HG03196 (cell line): ENCODE measurements around the gene SRBD1.

Experiments used
- ATAC-seq: cut with Tn5 transposase; IDR thresholded peaks from one replicate; pipeline ENCODE4 v1.9.1; 2021; ENCODE audit not compliant: unreplicated experiment

The SRBD1 gene, protein sequence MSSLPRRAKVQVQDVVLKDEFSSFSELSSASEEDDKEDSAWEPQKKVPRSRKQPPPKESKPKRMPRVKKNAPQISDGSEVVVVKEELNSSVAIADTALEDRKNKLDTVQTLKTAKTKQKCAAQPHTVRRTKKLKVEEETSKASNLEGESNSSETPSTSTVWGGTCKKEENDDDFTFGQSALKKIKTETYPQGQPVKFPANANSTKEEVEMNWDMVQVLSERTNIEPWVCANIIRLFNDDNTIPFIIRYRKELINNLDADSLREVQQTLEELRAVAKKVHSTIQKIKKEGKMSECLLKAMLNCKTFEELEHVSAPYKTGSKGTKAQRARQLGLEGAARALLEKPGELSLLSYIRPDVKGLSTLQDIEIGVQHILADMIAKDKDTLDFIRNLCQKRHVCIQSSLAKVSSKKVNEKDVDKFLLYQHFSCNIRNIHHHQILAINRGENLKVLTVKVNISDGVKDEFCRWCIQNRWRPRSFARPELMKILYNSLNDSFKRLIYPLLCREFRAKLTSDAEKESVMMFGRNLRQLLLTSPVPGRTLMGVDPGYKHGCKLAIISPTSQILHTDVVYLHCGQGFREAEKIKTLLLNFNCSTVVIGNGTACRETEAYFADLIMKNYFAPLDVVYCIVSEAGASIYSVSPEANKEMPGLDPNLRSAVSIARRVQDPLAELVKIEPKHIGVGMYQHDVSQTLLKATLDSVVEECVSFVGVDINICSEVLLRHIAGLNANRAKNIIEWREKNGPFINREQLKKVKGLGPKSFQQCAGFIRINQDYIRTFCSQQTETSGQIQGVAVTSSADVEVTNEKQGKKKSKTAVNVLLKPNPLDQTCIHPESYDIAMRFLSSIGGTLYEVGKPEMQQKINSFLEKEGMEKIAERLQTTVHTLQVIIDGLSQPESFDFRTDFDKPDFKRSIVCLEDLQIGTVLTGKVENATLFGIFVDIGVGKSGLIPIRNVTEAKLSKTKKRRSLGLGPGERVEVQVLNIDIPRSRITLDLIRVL

DNA sequence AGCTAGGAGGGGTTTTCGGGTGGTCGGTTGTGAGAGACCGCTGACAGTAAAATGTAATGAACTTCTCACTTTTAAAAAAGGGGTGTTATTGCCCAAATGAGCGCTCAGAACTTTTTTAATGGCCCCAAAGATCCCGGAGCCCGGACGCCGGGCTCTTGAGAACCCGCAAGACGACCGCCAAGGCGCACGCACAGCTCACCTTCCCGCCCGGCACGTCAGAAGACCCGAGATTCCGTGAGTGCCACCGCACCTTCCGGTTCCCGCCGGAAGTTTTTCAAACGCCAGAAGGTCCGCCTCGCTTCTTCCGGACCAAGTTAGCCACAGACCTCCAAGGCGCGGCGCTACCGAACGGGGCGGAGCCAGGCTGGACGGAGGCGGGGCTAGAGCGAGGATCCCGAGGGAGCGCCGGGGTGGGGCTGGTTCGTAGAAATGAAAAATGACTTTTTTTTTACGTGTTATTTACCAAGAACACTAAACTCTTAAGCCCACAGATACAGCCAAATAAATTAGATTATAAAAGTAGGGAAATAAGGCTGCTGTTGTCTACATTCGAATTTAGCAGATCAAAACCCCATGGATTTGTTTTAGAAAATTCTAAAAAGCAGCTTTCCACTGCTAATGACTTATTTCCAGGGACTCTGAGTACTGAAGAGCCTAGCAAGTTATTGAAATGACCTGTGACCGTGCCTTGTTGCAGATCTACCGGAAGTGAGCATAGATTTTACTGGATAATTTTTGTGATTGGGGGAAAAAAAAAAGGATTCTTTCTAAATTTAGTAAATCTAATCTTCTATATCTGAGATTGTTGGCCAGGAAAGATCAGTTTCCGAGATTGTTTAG is at the start of gene SRBD1:
Gene SRBD1 (minus strand): TSS at position 248 of the 840 bp plus-strand sequence. CDS start 5,826 bp downstream, outside the sequence.
- peak; percentile 89 for ATAC-seq

DNA sequence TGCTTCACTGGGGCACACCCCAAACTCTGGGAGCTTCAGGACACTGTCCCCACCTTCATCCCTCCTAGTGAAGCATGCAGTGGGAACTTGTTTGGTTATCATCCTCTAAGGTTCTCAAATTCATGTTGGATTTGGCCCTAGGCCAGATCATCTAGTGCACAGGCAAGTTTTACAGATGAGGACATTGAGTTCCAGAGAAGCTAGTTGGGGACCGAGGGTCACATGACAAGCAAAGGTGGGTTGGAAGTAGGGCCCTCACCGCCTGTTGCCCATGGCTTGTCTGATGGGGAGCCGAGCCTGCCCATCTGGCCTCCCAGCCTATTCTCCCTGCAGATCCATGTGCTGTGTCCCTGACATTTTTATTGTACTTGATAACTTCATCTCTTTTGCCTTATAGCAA is 43.2 kb upstream of the SRBD1 start:
- ATAC-seq = no peak

DNA sequence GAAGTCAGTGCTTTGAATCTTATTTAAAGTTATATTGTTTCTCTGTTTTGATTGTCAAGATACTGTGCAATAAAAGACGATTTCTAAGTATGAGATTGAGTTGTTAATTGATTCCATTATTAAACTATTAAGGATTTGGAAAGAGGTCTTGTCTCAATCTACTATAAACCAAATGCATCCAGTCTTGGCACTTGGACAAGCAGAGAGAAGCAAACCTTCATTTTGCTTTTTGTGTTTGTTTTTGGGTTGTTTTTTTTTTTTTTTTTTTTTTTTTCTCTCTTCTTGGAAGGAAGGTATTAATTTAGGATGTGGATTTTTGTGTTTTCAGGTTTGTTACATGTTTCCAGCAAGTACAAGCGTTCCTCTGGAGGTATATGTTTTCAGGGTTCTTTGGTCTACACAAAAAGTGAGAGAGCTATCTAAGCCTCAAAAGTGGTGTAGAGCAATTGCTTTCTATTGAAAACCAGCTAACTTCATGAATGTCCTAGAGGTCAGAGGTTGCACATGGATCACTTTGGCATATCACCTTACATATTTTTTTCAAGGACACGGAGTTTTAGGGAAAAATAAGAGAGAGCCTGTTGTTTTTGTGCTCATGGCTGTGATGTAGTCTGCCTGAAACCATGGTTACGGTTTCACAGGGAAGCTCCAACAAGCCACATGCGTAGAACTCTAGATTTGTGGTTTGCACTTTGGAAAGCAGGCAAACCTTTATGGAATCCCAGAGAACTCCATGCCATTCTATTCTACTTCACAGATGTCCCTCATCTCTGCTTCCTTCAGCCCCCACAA is 42.3 kb upstream of the SRBD1 start:
- no peak for ATAC-seq

DNA sequence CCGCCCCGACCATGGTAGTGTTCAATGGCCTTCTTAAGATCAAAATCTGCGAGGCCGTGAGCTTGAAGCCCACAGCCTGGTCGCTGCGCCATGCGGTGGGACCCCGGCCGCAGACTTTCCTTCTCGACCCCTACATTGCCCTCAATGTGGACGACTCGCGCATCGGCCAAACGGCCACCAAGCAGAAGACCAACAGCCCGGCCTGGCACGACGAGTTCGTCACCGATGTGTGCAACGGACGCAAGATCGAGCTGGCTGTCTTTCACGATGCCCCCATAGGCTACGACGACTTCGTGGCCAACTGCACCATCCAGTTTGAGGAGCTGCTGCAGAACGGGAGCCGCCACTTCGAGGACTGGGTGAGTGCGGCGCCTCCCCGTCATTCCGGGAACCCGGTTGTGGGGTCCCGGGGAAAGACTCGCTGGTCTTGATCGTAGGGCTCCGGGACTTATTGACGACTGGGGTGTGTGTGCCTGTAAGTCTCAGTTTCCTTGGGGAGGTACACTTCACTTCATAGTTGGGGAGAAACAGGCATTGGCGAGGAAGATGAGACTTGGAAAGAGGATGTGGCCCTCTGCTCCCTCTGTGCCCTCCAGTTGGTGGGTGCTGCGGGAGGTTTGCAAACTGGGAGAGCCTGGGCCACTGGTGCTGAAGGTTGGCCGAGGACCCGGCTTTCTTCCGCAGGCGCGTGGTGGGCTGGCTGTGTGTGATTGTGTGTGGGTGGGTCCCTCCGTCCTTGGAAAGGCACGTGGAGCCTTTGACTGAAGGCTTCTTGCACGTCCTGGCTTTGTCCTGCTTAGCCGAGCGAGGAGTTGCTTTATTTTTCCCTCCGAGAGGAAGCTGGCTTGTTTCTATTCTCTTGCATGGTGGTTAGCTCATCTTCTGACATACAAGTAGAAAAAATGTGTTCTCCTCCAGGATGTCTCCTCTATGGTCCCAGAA is 41.3 kb upstream of the SRBD1 start:
- no peak for ATAC-seq

DNA sequence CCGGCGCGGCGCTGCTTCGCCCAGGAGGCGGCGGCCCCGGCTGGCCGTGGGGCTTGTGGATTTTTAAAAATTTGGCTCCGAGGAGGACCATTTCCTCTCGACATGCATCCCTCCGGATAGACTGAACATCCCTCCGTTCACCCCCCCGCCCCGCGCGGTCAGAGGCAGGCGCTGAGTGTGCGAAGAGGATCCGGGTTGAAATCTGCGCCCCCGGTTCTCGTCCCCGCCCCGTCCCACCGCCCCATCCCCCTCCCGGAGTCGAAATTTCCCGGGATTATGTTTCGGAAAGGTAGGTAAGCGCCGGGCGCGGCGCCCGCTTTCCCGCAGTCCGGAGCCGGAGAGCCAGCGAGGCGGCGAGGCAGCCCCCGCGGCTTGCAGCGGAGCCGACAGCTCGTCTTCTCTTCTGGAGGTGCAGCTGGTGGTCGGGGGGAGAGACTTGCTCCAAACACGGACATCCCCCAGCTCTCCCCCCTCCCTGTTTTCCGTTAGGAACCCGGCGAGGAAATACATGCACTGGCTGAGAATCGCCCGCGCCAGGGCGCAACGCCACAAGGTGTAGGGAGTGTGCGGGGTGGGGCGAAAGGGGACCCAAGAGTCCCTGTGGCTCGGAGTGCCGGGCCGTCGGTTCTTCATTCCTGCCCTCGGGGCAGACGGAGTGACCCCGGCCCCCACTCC is 40.5 kb upstream of the SRBD1 start, which contains the start of gene PRKCE:
Gene PRKCE (plus strand): TSS at position 261 of the 675 bp plus-strand sequence.
- ATAC-seq = peak; percentile 12

DNA sequence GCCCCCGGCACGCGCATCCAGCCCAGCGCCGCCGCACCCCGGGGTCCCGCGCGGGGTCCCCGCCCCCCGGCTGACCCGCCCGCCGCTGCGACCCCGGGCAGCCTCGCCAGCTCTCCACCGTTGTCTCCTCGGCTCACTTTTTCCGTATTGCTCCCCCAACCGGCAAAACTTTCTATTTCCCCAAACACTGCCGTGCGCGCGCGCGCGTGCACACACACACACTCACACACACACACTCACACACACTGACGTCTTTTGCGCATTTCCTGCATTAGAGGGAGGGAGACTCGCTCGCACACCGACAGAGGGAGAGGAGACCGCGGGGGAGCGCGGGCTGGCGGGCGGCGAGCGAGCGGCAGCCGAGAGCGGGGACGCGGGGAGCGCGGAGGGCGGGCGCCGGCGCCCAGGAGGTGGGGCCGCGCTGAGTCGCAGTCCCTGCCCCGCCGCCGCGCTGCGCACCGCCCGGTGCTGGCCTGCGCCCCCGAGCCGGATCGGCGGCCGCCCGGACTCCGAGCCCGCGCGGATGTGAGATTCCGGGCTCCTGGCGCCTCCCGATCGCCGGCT is 39.9 kb upstream of the SRBD1 start:
- ATAC-seq = peak; percentile 71

DNA sequence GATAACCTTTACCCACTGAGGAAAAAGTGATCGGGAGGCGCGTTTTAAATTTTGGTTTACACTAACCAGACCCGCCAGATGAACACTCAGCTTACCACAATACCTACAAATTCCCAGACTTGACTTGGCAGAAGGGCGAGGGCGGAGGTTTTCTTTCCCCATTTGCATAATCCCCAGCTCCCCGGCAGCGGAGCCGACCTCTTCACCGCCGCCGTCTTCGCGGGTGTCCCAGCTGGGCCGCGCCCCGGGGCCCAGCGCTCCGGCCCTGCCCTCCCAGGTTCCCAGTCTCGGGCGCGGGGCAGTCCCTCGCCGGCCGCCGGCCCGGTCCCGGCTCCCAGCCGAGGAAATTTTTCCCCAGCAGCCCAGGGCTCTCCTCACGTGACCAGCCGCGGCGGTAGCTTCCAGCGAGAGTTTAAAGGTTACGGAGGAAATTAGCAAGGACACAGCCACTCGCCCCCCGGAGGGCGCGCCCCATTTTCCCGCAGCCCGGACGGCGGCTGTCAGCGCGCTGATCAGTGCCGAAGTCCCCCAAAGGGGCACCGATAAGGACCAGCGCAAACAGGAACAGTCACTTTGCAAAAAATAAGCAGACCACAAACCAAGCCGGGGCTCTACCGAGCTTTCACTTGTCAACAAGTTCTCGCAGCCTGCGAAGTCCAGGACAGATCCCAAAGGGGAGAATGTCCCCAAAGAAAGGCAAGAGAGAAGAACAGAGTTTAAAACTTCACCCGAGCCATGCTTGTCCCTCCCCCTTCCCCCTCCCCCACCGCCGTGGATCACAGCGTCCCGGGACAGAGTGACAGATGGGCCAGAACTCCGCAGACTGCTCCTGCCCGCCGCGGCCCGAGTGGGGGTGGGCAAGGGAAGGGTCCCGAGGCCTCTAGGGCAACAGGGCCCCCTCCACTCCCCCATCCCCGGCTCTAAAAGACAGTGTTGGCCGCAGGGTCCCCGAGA is 39.1 kb upstream of the SRBD1 start:
- peak; percentile 20 for ATAC-seq

DNA sequence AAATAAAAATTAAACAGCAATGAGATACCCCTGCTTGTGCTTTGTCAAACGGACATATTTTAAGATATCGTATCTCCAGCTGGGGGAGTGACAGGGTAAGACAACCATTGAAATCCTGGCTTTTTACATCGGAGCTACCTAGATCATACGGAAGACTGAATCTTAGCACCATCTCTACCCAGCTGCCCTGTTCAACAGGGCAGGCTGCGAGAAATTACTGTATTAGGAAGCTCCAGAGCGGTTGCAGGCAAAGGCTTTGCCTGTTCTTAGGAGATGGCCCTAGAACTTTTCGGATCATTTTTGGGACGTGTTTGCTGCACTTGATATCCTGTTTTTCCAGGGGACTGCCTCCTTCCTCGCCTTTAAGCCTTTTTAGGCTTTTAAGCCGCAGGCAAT is 38.4 kb upstream of the SRBD1 start:
- ATAC-seq = no peak

DNA sequence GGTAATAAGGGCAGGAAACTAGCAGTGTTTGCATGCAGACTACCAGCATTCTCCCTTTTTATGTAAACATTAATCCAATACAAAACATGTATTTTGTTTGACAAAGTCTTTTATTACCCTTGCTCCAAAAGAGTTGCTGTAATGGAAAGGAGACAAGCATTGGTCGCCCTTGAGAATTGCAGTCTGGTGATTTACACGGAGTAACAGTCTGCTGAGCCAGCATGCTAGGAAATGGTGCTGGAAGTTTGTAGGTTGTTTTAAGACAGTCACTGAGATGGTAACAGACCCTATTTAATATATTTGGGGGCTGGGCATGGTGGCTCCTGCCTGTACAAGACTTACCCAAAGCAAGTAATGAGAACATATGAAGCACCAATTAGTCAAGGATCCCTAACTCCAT is 37.6 kb upstream of the SRBD1 start:
- ATAC-seq = no peak

DNA sequence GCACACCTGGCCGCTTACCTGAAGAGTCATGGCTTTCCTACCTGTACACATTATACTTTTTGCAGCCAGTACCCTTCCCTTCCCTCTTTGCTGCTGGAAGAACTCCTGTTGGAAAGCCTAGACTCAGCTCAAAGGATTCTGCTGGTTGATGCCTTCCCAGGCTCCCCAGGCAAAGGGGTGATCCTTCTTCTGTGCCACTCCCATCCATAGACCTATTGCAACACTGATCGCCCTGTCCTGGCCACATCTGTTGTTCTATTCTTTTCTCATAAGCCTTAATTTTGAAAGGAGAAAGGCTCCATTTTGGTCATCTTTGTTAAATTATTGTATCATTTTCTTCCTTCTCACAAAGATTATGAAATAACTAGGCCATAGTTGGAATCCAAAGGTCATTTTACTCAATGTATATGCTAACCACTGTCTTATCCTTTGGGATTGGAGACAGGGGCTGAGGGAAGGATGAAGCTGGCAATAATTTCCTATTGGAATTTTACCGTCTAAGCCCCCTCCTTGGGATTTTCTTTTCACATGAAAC is 37.0 kb upstream of the SRBD1 start:
- ATAC-seq = no peak

DNA sequence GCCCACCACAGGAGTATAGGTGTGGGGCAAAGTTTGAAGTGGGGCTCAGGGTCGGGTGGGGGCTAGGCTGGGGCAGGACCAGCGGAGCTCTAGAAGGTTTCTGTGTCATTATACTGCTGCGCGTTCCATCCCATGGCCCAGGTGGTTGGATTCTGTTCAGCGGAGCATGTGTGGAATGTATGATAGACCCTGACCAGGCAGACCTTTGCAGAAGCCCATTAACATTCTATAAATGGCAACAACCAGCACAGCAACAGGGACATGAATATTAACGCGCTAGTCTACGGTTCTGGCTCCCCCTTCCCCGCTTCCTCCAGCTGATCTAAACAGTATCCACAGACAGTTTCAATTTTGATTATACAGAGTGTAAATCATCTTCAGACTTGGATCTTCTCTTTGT is 36.3 kb upstream of the SRBD1 start:
- no peak for ATAC-seq

DNA sequence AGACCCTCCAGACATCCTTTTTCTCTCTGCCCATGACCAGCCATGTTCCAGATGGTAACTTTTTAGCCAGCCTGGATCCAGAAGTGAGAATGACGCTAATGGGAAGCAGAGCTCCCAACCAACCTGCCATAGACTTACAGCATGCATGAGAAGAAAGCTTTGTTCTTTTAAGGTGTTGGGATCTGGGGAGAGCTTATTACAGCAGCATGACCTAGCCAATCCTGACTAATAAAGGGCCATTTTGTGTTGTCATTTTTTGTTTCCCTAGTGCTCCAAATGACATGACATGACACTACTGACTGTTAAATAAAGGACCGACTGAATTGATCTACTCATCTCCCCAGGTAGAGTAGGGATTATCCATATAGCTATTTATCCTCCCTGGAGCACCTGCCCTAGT is 35.2 kb upstream of the SRBD1 start:
- ATAC-seq = no peak

DNA sequence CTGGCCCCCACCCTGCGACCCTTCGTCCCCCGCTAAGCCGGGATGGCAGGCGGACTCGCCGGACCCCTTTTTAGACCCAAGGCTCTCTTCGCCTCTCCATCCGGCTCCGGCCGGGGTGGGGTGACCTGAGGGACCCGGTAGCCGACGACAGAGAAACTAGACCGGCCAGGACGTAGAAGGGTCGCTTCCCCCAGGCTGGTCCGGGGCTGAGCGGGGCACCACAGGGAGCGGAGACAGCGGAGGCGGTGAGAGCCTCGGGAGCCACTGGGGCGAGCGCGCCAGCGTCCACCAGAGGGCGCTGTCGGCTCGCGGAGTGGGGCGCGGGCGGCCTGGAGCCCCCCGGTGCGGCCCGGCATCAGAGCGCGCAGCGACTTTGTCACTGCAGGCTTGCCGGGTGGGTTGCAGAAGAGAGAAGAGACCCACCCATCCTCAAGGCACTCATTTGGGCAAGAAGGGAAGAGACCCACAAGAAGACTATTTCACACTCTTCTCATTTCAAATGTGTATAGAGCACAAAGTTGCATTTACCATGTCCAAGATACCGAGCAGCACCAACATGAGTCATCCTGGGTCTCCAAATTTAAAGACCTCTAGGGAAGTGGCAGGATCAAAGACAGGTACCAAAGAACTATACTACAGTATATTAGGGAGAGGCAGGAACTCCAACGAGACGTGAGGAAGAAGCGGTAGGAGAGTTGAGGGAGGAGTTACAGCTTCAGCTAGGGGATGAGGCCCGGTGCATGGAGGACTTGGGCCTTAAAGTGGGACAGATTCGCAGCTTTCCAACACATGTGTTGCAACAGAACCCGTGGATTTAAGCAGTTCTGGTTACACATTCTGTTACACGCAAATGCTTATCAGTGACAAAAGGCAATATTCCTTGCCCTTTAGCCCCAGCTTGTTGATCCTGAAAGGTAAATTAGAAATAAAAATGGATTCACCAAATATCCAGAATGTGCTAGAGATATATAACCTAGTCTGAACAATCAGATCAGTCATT is 32.8 kb upstream of the SRBD1 start:
- ATAC-seq = peak; percentile 68

DNA sequence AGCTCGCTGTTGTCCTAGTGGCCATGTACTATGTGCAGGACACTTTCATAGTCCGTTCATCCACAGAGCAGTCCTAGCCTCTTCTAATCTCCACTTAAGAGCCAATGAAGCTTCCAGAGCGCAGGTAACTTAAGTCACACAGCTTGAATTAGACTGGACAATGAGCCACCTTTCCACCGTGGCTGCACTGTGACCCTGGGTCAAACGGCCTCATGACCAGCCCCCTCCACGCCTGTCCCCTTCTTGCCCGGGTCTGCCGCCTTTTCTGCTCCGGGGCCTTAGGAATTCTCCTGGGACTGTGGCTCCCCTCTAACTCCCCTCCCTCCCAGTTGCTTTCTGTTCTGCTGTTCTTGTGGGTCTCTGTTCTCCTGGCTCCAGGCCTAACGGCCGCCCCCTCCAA is 32.0 kb upstream of the SRBD1 start:
- no peak for ATAC-seq

DNA sequence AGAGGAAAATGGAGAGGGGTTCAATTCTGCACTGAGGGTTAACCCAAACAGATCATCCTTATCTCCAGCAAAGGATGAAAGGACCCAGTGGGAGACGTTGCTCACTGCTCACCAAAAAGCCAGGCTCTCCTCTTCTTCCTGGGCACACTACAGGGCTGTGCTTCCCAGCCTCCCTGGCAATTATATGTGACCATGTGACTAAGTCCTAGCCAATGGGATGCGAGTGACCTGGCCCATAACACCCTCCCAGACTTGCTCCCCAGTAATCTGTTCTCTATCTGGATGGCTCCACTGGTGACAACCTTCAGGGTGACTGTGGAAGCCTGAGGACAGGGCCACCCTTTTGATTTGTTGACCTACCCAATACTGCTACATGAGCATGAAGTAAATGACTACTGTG is 29.5 kb upstream of the SRBD1 start:
- ATAC-seq = no peak
